ENCODE measurements around the gene CD99L2.

The CD99L2 gene

GRCh38 chrX:150864127-150864526 is 34.3 kb downstream of the CD99L2 start:
- DNase-seq (ENCODE audit: low spot score): no peak
- TF ChIP-seq CTCF (IDR thresholded peaks at IDR 0.05; ENCODE audit: poor library complexity, severe bottlenecking): no peak
- H3K27me3 ChIP-seq (ENCODE audit: insufficient read depth, poor library complexity, severe bottlenecking): no peaks in the 10 kb centered on the region

DNA sequence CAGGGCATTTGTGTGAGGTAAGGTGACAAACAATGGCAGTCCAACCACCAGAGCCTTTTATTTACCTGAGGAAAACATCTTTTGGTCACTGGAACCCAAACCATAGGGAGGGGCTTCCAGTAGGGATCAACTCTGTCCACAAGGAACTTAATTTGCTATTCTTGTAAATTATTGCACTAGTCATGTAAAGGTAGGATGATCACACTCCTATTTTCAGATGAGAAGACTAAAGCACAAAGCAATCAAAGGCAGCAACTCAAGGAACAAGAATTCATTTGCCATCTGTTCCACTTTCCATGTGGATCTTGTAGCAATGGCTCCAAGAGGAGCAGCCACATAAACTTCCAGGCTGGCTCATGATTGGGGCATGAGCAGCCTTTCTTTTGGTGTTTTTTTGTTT is 35.3 kb downstream of the CD99L2 start:
- H3K27ac ChIP-seq (ENCODE audit: poor library complexity, severe bottlenecking): no peak overlapping the region
- H3K27me3 ChIP-seq (ENCODE audit: insufficient read depth, poor library complexity, severe bottlenecking): no peaks in the 10 kb centered on the region
- H3K4me3 ChIP-seq (ENCODE audit: severe bottlenecking): no peak overlapping the region
- no peaks in the 10 kb centered on the region for H3K9me3 ChIP-seq (ENCODE audit: severe bottlenecking)
- DNase-seq (ENCODE audit: low spot score) (no peak), ATAC-seq (ENCODE audit: low read depth) (no peak)
- H3K4me1 ChIP-seq (ENCODE audit: insufficient read depth, poor library complexity, severe bottlenecking): no peaks in the 10 kb centered on the region
- no peaks in the 10 kb centered on the region for H3K36me3 ChIP-seq (ENCODE audit: low read depth)
- TF ChIP-seq CTCF (IDR thresholded peaks at IDR 0.05; ENCODE audit: poor library complexity, severe bottlenecking): no peak

More at GRCh38 chrX:150864127-150864526, 34.3 kb downstream of the CD99L2 start:
- Histone ChIP-seq H3K36me3 (ENCODE audit: low read depth) (no peaks in the 10 kb centered on the region), H3K27ac (ENCODE audit: poor library complexity, severe bottlenecking) (no peak overlapping the region), H3K4me1 (ENCODE audit: insufficient read depth, poor library complexity, severe bottlenecking) (no peaks in the 10 kb centered on the region), H3K4me3 (ENCODE audit: severe bottlenecking) (no peak overlapping the region), H3K9me3 (ENCODE audit: severe bottlenecking) (no peaks in the 10 kb centered on the region)
- ATAC-seq (ENCODE audit: low read depth): no peak

GRCh38 chrX:150857453-150857852 is 41.0 kb downstream of the CD99L2 start:
- Histone ChIP-seq H3K27me3 (ENCODE audit: insufficient read depth, poor library complexity, severe bottlenecking) (no peaks in the 10 kb centered on the region), H3K4me3 (ENCODE audit: severe bottlenecking) (no peak overlapping the region), H3K9me3 (ENCODE audit: severe bottlenecking) (no peaks in the 10 kb centered on the region), H3K27ac (ENCODE audit: poor library complexity, severe bottlenecking) (no peak overlapping the region), H3K4me1 (ENCODE audit: insufficient read depth, poor library complexity, severe bottlenecking) (no peaks in the 10 kb centered on the region), H3K36me3 (ENCODE audit: low read depth) (no peaks in the 10 kb centered on the region)
- TF ChIP-seq CTCF (IDR thresholded peaks at IDR 0.05; ENCODE audit: poor library complexity, severe bottlenecking): no peak
- ATAC-seq (ENCODE audit: low read depth) (no peak), DNase-seq (ENCODE audit: low spot score) (no peak)

GRCh38 chrX:150856785-150857184 is 41.7 kb downstream of the CD99L2 start:
- Histone ChIP-seq H3K27me3 (ENCODE audit: insufficient read depth, poor library complexity, severe bottlenecking) (no peaks in the 10 kb centered on the region), H3K4me1 (ENCODE audit: insufficient read depth, poor library complexity, severe bottlenecking) (no peaks in the 10 kb centered on the region), H3K9me3 (ENCODE audit: severe bottlenecking) (no peaks in the 10 kb centered on the region), H3K27ac (ENCODE audit: poor library complexity, severe bottlenecking) (peak overlapping the region; percentile 59), H3K36me3 (ENCODE audit: low read depth) (no peaks in the 10 kb centered on the region), H3K4me3 (ENCODE audit: severe bottlenecking) (no peak overlapping the region)
- TF ChIP-seq CTCF (IDR thresholded peaks at IDR 0.05; ENCODE audit: poor library complexity, severe bottlenecking): no peak
- DNase-seq (ENCODE audit: low spot score) (no peak), ATAC-seq (ENCODE audit: low read depth) (no peak)

DNA sequence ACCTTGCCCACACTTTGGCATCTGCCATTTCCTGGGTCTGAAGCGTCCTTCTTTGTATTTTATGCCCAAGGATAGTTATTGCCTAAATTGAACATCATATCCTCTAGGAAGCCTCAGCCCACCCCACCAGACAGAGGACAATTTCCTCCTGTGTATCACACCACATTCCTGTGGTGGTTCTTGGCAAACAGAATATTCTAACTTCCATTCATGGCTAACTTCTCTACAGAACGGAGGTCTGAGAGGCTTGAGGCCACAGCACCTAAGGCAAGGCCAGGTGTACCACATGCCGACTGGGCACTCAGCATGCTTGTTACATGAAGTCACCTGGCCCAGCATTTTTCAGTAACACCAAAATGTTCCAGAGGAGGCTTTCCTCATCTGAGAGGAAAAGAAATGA is 42.4 kb downstream of the CD99L2 start:
- Histone ChIP-seq H3K27me3 (ENCODE audit: insufficient read depth, poor library complexity, severe bottlenecking) (no peaks in the 10 kb centered on the region), H3K4me1 (ENCODE audit: insufficient read depth, poor library complexity, severe bottlenecking) (no peaks in the 10 kb centered on the region), H3K9me3 (ENCODE audit: severe bottlenecking) (no peaks in the 10 kb centered on the region), H3K4me3 (ENCODE audit: severe bottlenecking) (no peak overlapping the region), H3K36me3 (ENCODE audit: low read depth) (no peaks in the 10 kb centered on the region), H3K27ac (ENCODE audit: poor library complexity, severe bottlenecking) (peak overlapping the region; percentile 59)
- TF ChIP-seq CTCF (IDR thresholded peaks at IDR 0.05; ENCODE audit: poor library complexity, severe bottlenecking): no peak
- DNase-seq (ENCODE audit: low spot score) (peak; percentile 29), ATAC-seq (ENCODE audit: low read depth) (peak; percentile 67; the same call in 2 of the 3 replicates)
